K562 (cell line): ENCODE measurements around the gene UBE2M. TPM values are rescaled to one million over a fixed set of nuclear protein-coding genes. Genes with fewer than 3 reads are reported as not detected.

ENCODE experiments used
- BRD4 ChIP-seq: fragments of 200-600 bp; sonication (generic); IDR thresholded peaks from 2 replicates; pipeline ENCODE4 v1.6.1; 2017; ENCODE audit warnings: inconsistent platforms
- CXXC5 ChIP-seq: fragments of 250-450 bp; sonication (Bioruptor Pico); IDR thresholded peaks from 2 replicates; pipeline ENCODE4 v1.8.0; 2022; ENCODE audit warnings: inconsistent platforms, mild to moderate bottlenecking, moderate library complexity
- FOSL1 ChIP-seq: fragments of 200-800 bp; sonication (Bioruptor generic); conservative IDR thresholded peaks from 2 replicates; pipeline ENCODE4 v1.6.1; 2016; ENCODE audit warnings: missing genetic modification characterization, missing compliant biosample characterization
- HOXB6 ChIP-seq: fragments of 250-450 bp; sonication (Bioruptor Pico); IDR thresholded peaks from 2 replicates; pipeline ENCODE4 v1.5.1; 2022; ENCODE audit warnings: mild to moderate bottlenecking, borderline replicate concordance
- MEIS2 ChIP-seq: fragments of 450-650 bp; IDR thresholded peaks from 2 replicates; pipeline ENCODE4 v1.6.1; 2014; ENCODE audit warnings: mild to moderate bottlenecking; ENCODE audit not compliant: partially characterized antibody
- NCOA6 ChIP-seq: fragments of 450-650 bp; IDR thresholded peaks from 2 replicates; pipeline ENCODE4 v1.6.1; 2017; ENCODE audit warnings: mild to moderate bottlenecking
- ZNF134 ChIP-seq: fragments of 250-450 bp; sonication (Bioruptor Pico); conservative IDR thresholded peaks from 2 replicates; pipeline ENCODE4 v1.4.0; 2020
- polyA plus RNA-seq, 8 experiments: library from polyadenylated mRNA; depleted of rRNA in 4 of 8; stranded (reverse) in 5 of 8; unstranded in 3 of 8; fragments of >200 nt; fragmentation: Nextera tagmentation in 2 of 8; fragmentation: Illumina TruSeq in 1 of 8; extraction: Ambion mirVana in 2 of 8; extraction: Trizol in 1 of 8; gene quantifications; 2 replicates each; pipeline versions ENCODE4 v1.2.1 to v1.2.3, GENCODE V29; 2011 to 2014; ENCODE audit warnings: inconsistent platforms in 1 of 8, missing spikeins in 1 of 8
- total RNA-seq, 7 experiments: library from RNA; depleted of rRNA in 6 of 7; stranded (reverse); fragments of >200 nt in 6 of 7; fragmentation: Illumina TruSeq in 2 of 7; extraction: Trizol in 2 of 7; gene quantifications; 2 replicates each; pipeline versions ENCODE4 v1.2.1 to v1.2.3, GENCODE V29; 2011 to 2021; ENCODE audit warnings: low replicate concordance in 1 of 7
- TF ChIP-seq, protein P1 (sequence below): sonication (generic); formaldehyde crosslinking; IDR thresholded peaks from 2 replicates; pipeline ENCODE4 v1.8.0; 2022; ENCODE audit warnings: mild to moderate bottlenecking, low read depth, missing genetic modification reagents
- TF ChIP-seq, protein P2 (sequence below): fragments of 450-650 bp; IDR thresholded peaks from 2 replicates; pipeline ENCODE4 v1.6.1; 2018; ENCODE audit not compliant: partially characterized antibody
- TF ChIP-seq, protein P3 (sequence below): fragments of 450-650 bp; conservative IDR thresholded peaks from 2 replicates; pipeline ENCODE4 v1.6.1; 2016; ENCODE audit warnings: missing genetic modification characterization, low read depth, mild to moderate bottlenecking, control low read depth, missing compliant biosample characterization
- TF ChIP-seq, protein P4 (sequence below): fragments of 250-450 bp; sonication (Bioruptor Pico); IDR thresholded peaks from 2 replicates; pipeline ENCODE4 v1.8.0; 2022; ENCODE audit warnings: moderate library complexity, mild to moderate bottlenecking, inconsistent platforms

UBE2M gene
- total and polyA plus RNA-seq, 9 of the 15 experiments (the other 6 are each of a cell fraction or from before 2014, with no cell fraction given): 0.92 to 163 (median 85.7) TPM

DNA sequence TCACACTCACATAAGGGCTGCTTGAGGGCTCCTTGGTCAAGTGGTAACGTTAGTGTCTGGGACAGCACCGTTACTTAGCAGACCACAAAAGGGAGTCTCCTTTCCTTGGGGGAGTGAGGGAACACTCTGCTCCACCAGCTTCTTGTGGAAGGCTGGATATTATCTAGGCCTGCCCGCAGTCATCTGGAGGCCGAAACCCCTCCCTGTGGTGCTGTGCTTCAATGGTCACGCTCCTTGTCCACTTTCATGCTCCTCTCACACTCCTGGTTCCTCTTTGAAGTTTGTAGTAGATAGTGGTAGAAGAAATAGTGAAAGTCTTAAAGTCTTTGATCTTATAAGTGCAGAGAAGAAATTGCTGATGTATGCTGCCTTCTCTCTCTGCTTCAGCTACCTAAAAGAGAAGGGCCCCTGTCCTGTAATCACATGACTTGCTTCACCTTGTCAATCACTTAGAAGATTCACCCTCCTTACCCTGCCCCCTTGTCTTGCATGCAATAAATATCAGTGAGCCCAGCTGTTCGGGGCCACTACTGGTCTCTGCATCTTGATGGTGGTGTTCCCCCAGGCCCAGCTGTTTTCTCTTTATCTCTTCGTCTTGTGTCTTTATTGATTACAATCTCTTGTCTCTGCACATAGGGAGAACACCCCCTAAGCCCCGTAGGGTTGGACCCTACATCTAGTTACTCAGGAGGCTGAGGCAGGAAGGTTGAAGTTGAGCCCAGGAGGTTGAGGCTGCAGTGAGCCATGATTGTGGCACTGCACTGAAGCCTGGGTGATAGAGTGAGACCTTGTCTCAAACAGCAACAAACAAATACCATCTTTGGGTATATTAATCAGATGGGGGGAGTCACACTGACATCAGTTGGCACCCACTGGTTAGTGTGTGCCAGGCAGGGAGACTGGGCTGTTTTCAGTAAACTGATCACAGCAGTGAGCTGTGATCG, 26.4 kb upstream of the UBE2M start (continued):
- TF ChIP-seq, protein P1, sequence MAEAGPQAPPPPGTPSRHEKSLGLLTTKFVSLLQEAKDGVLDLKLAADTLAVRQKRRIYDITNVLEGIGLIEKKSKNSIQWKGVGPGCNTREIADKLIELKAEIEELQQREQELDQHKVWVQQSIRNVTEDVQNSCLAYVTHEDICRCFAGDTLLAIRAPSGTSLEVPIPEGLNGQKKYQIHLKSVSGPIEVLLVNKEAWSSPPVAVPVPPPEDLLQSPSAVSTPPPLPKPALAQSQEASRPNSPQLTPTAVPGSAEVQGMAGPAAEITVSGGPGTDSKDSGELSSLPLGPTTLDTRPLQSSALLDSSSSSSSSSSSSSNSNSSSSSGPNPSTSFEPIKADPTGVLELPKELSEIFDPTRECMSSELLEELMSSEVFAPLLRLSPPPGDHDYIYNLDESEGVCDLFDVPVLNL (CRISPR knock-in tag): no peak
- TF ChIP-seq NCOA6: no peak
- TF ChIP-seq MEIS2: peak; percentile 35
- TF ChIP-seq, protein P2, sequence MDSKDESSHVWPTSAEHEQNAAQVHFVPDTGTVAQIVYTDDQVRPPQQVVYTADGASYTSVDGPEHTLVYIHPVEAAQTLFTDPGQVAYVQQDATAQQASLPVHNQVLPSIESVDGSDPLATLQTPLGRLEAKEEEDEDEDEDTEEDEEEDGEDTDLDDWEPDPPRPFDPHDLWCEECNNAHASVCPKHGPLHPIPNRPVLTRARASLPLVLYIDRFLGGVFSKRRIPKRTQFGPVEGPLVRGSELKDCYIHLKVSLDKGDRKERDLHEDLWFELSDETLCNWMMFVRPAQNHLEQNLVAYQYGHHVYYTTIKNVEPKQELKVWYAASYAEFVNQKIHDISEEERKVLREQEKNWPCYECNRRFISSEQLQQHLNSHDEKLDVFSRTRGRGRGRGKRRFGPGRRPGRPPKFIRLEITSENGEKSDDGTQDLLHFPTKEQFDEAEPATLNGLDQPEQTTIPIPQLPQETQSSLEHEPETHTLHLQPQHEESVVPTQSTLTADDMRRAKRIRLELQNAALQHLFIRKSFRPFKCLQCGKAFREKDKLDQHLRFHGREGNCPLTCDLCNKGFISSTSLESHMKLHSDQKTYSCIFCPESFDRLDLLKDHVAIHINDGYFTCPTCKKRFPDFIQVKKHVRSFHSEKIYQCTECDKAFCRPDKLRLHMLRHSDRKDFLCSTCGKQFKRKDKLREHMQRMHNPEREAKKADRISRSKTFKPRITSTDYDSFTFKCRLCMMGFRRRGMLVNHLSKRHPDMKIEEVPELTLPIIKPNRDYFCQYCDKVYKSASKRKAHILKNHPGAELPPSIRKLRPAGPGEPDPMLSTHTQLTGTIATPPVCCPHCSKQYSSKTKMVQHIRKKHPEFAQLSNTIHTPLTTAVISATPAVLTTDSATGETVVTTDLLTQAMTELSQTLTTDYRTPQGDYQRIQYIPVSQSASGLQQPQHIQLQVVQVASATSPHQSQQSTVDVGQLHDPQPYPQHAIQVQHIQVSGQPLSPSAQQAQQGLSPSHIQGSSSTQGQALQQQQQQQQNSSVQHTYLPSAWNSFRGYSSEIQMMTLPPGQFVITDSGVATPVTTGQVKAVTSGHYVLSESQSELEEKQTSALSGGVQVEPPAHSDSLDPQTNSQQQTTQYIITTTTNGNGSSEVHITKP: peak; percentile 29
- TF ChIP-seq ZNF134 (CRISPR knock-in tag): no peak
- TF ChIP-seq, protein P3, sequence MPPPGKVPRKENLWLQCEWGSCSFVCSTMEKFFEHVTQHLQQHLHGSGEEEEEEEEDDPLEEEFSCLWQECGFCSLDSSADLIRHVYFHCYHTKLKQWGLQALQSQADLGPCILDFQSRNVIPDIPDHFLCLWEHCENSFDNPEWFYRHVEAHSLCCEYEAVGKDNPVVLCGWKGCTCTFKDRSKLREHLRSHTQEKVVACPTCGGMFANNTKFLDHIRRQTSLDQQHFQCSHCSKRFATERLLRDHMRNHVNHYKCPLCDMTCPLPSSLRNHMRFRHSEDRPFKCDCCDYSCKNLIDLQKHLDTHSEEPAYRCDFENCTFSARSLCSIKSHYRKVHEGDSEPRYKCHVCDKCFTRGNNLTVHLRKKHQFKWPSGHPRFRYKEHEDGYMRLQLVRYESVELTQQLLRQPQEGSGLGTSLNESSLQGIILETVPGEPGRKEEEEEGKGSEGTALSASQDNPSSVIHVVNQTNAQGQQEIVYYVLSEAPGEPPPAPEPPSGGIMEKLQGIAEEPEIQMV: no peak
- TF ChIP-seq, protein P4, sequence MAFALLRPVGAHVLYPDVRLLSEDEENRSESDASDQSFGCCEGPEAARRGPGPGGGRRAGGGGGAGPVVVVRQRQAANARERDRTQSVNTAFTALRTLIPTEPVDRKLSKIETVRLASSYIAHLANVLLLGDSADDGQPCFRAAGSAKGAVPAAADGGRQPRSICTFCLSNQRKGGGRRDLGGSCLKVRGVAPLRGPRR (CRISPR knock-in tag): no peak
- TF ChIP-seq BRD4: no peak
- TF ChIP-seq FOSL1 (tag): peak; percentile 73
- TF ChIP-seq CXXC5 (CRISPR knock-in tag): peak; percentile 81
- TF ChIP-seq HOXB6 (CRISPR knock-in tag): no peak
